Kidney (tissue), 14 donors: ENCODE measurements around the gene SEPTIN12. TPM values are rescaled to one million over a fixed set of nuclear protein-coding genes. Genes with fewer than 3 reads are reported as not detected.

ENCODE experiments used
- DNase-seq, 5 donors: peaks; one replicate each; pipeline ENCODE4 v3.0.0-alpha.2; 2013 to 2020
- FAIRE-seq: peaks from 2 replicates; lab custom pipeline; 2012; peaks lifted over from hg19 to GRCh38; lab: Jason Lieb, UNC
- H3K27ac ChIP-seq, 2 donors: one replicate each; pipeline ENCODE4 v1.7.0; 2013; ENCODE audit warnings: low read depth in 2 of 2, low read length in 2 of 2, inconsistent platforms in 1 of 2
- H3K27me3 ChIP-seq: one replicate; pipeline ENCODE4 v1.7.1; 2013; ENCODE audit warnings: low read length, inconsistent platforms; ENCODE audit not compliant: control insufficient read depth, insufficient read depth
- H3K36me3 ChIP-seq, 3 donors: one replicate each; pipeline versions ENCODE4 v1.7.0 to v1.7.1; 2013; ENCODE audit warnings: low read length in 3 of 3, control low read depth in 1 of 3, inconsistent platforms in 1 of 3; ENCODE audit not compliant: insufficient read depth in 3 of 3, control insufficient read depth in 2 of 3
- H3K4me1 ChIP-seq, 3 donors: one replicate each; pipeline versions ENCODE4 v1.7.0 to v1.7.1; 2013; ENCODE audit warnings: low read length in 3 of 3, inconsistent platforms in 1 of 3, low read depth in 1 of 3; ENCODE audit not compliant: control insufficient read depth in 2 of 3, insufficient read depth in 2 of 3
- H3K4me3 ChIP-seq, 3 donors: one replicate each; pipeline versions ENCODE4 v1.7.0 to v1.8.1; 2013; ENCODE audit warnings: low read length in 3 of 3, control low read depth in 1 of 3, inconsistent platforms in 1 of 3
- H3K9ac ChIP-seq, 3 donors: one replicate each; pipeline versions ENCODE4 v1.7.0 to v1.7.1; 2013; ENCODE audit warnings: low read length in 3 of 3, control low read depth in 1 of 3, inconsistent platforms in 1 of 3
- H3K9me3 ChIP-seq, 3 donors: one replicate each; pipeline versions ENCODE4 v1.7.0 to v1.7.1; 2013; ENCODE audit warnings: low read length in 3 of 3, control low read depth in 1 of 3, inconsistent platforms in 1 of 3; ENCODE audit not compliant: control insufficient read depth in 2 of 3, insufficient read depth in 1 of 3
- intact Hi-C: fragments of 100-400 bp; cut with DNase I; formaldehyde crosslinking; loops from one replicate; pipeline ENCODE4 v1.11.1; 2022
- polyA plus RNA-seq: library from polyadenylated mRNA; stranded (reverse); fragments of 350-450 nt; fragmentation: Illumina TruSeq; extraction: RNeasy Lipid Tissue Mini Kit (QIAGEN cat#74804); gene quantifications from one replicate; pipeline ENCODE4 v1.2.3, GENCODE V29; 2014; ENCODE audit warnings: low read depth, low replicate concordance; ENCODE audit not compliant: insufficient read depth
- total RNA-seq: library from RNA; stranded (reverse); fragmentation: NEBNext Ultra II Directional; extraction: Animal tissue kit (Norgen Biotek cat#: 25700); gene quantifications from one replicate; pipeline ENCODE4 v1.2.1, GENCODE V29; 2021
- TF ChIP-seq, protein P1 (sequence below): IDR thresholded peaks from 3 replicates; pipeline ENCODE4 v1.5.1; 2012; ENCODE audit warnings: mild to moderate bottlenecking, moderate library complexity, borderline replicate concordance; ENCODE audit not compliant: insufficient read depth; ENCODE audit errors: extremely low read depth
- donor health status: control.
- donor health status: control.
- donor health status: control.
- donor health status: control.
- donor health status: control.
- donor health status: DM: yes; HTN: yes; CAD: no.
- donor health status: Normal renal cell carcinoma (clear cell type).

The SEPTIN12 gene
- total and polyA plus RNA-seq, 2 donors from 2014 or later: not detected

DNA sequence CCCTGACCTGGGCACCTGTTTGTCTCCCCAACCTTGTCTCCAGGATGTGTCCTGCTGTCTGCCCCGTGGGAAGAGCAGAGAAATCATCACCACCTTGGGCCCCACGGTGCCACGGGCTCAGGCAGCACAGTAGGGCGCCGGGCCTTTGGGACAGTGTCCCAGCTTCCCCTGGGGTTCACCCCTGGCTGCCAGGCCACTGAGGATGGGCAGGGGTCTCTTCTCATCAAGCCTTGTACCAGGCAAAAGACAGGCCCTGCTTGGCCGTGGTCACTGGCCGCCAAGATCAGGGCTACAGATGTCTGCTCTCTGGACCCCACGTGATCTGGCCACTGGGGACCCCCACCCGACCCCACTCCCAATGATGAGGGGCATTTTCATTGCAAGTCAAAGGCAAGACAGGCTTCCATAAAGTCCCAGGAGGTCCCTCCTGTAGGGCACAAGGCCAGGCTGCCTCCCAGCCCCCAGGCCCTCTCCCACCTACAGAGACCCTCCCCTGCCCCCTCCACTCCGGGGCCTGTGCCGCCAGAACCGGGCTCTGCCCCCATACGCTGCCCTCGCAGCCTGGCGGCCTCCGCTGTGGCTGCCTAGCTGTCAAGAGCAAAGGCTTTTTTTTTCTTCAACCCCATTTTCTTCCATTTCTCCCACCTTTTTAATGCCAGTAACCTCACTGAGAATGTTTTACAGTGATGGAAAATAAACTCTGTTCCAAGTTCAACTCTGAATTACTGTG lies 39.3 kb downstream of the SEPTIN12 start:
- peaks cover 2 to 19% (median 12%) of the 10 kb centered on the region in 3 donors for H3K36me3 ChIP-seq
- intact Hi-C loops: no loop called here

GRCh38 chr16:4747906-4748681 lies 40.1 kb downstream of the SEPTIN12 start:
- Histone ChIP-seq H3K4me1 (peaks cover 0 to 1% (median 0%) of the 10 kb centered on the region in 3 donors), H3K36me3 (peaks cover 0 to 18% (median 8%) of the 10 kb centered on the region in 3 donors), H3K27ac (no peak overlapping the region), H3K9ac (no peak overlapping the region), H3K4me3 (no peak overlapping the region), H3K27me3 (no peaks in the 10 kb centered on the region), H3K9me3 (no peaks in the 10 kb centered on the region)
- TF ChIP-seq, protein P1, sequence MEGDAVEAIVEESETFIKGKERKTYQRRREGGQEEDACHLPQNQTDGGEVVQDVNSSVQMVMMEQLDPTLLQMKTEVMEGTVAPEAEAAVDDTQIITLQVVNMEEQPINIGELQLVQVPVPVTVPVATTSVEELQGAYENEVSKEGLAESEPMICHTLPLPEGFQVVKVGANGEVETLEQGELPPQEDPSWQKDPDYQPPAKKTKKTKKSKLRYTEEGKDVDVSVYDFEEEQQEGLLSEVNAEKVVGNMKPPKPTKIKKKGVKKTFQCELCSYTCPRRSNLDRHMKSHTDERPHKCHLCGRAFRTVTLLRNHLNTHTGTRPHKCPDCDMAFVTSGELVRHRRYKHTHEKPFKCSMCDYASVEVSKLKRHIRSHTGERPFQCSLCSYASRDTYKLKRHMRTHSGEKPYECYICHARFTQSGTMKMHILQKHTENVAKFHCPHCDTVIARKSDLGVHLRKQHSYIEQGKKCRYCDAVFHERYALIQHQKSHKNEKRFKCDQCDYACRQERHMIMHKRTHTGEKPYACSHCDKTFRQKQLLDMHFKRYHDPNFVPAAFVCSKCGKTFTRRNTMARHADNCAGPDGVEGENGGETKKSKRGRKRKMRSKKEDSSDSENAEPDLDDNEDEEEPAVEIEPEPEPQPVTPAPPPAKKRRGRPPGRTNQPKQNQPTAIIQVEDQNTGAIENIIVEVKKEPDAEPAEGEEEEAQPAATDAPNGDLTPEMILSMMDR: no peak
- intact Hi-C loops: no loop called here
- FAIRE-seq (no peak), DNase-seq (no peak)

More for the DNA sequence above, 39.3 kb downstream of the SEPTIN12 start:
- DNase-seq (no peak), FAIRE-seq (no peak)
- no peak overlapping the region for H3K27ac ChIP-seq
- no peak overlapping the region for H3K9ac ChIP-seq
- H3K4me3 ChIP-seq: no peak overlapping the region
- no peaks in the 10 kb centered on the region for H3K27me3 ChIP-seq
- TF ChIP-seq, protein P1: no peak
- no peaks in the 10 kb centered on the region for H3K9me3 ChIP-seq
- H3K4me1 ChIP-seq: no peaks in the 10 kb centered on the region

DNA sequence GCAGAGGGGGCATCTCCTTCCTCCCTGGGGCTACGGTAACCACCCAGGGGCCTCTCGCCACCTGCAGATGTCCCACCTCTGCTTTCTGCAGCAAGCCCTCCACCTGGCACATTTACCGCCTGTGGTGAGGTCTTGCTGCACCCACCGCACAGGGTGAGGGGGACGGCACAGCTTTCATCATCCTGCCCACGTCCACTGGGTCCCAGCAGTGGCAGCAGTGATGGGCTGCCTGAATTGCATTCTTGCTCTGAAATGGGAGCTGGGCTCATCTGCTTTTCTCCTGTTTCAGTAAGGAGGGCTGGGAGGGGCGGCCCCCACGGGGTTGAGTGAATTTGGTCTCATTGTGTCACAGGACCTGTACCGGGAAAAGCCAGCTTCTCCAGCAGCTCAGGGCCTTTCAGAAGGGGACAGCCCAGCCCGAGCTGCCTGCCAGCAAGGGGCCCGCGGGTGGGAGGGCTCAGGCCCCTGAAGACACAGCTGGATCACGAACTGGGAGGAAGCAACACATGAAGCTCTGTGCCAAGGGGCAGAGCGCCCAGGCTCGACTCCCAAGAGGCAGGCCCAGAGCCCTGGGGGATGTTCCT lies 41.1 kb downstream of the SEPTIN12 start:
- TF ChIP-seq, protein P1: no peak
- peaks cover 0 to 2% (median 0%) of the 10 kb centered on the region in 3 donors for H3K4me1 ChIP-seq
- H3K9ac ChIP-seq: no peak overlapping the region
- H3K27ac ChIP-seq: no peak overlapping the region
- no peaks in the 10 kb centered on the region for H3K9me3 ChIP-seq
- DNase-seq (peak in 3 of 5 donors; percentile 13 to 50 (median 46)), FAIRE-seq (no peak)
- H3K4me3 ChIP-seq: no peak overlapping the region
- peaks cover 0 to 10% (median 7%) of the 10 kb centered on the region in 3 donors for H3K36me3 ChIP-seq
- no peaks in the 10 kb centered on the region for H3K27me3 ChIP-seq
- intact Hi-C loops: no loop called here
